Measurements from ENCODE around the gene PVALEF. TPM values are rescaled to one million over a fixed set of nuclear protein-coding genes. Genes with fewer than 3 reads are reported as not detected.
A peak's percentile ranks its signal among the peaks of the same experiment; 100 is the strongest.

The PVALEF gene
- total and polyA plus RNA-seq, 2 donors (not counting 3 experiments of a cell fraction or from before 2014, with no cell fraction given), result not detected

GRCh38 chr17:81221842-81222619 lies 56.7 kb downstream of the PVALEF start:
- no TSS peak for BruUV-seq (replicated peaks)

More at GRCh38 chr17:81221842-81222619, 56.7 kb downstream of the PVALEF start:
- peak overlapping the region; percentile 55 for H3K4me2 ChIP-seq (ENCODE audit: insufficient read depth, low read length)
- dilution Hi-C loops (cut with MboI; ENCODE audit: extremely low pct_ligation_motif_present, low sequenced_read_pairs) (no loop called here), intact Hi-C loops (cut with micrococcal nuclease) (loop anchor here (5.0 kb wide), 1 partner anchor 190 kb away; no protein-coding TSS in a partner anchor)
- no peaks in the 10 kb centered on the region for H4K20me1 ChIP-seq (replicated peaks; ENCODE audit: control insufficient read depth, extremely low read depth, insufficient read depth, low read length)
- FAIRE-seq (no peak), DNase-seq (ENCODE audit: low read depth, low spot score) (no peak)
- CTCF ChIA-PET, result interaction anchor here (1.2 to 1.3 kb wide), 2 partner anchors 17 to 21 kb away, joined by 6 to 7 read pairs; partner anchors contain the start of genes NDUFAF8 and TEPSIN
- no peaks in the 10 kb centered on the region for H3K36me3 ChIP-seq (ENCODE audit: control insufficient read depth in 2 of 2, extremely low read depth in 1 of 2, insufficient read depth in 2 of 2, low read length in 2 of 2)
- peak overlapping the region; percentile 64 to 94 (median 85) for H3K4me3 ChIP-seq (replicated peaks in 1 of 3; ENCODE audit: insufficient read depth in 1 of 3, low read depth in 1 of 3, low read length in 3 of 3)
- POLR2A ChIA-PET, result interaction anchor here (0.7 to 1.2 kb wide), 2 partner anchors 17 to 208 kb away, joined by 4 to 6 read pairs; partner anchors contain the start of genes NDUFAF8 and TEPSIN
- H3K9me3 ChIP-seq (replicated peaks; ENCODE audit: control insufficient read depth, insufficient read depth, low read length), result no peaks in the 10 kb centered on the region
- H3K27me3 ChIP-seq (ENCODE audit: control insufficient read depth in 2 of 2, insufficient read depth in 2 of 2, low read length in 2 of 2), result no peaks in the 10 kb centered on the region
- H3K9ac ChIP-seq (replicated peaks; ENCODE audit: extremely low read depth, insufficient read depth, low read length), result peak overlapping the region; percentile 83
- no peak overlapping the region for H3K27ac ChIP-seq (ENCODE audit: insufficient read depth, low read depth, low read length)
- no peak for TF ChIP-seq FOS (IDR thresholded peaks at IDR 0.05; ENCODE audit: borderline replicate concordance, insufficient read depth, low read length)
- TF ChIP-seq EZH2 (IDR thresholded peaks at IDR 0.05; ENCODE audit: borderline replicate concordance, low read depth, low read length, severe bottlenecking), result no peak
- TF ChIP-seq, protein P1, sequence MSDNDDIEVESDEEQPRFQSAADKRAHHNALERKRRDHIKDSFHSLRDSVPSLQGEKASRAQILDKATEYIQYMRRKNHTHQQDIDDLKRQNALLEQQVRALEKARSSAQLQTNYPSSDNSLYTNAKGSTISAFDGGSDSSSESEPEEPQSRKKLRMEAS (IDR thresholded peaks at IDR 0.05; ENCODE audit: insufficient read depth, insufficient read length), result no peak
- TF ChIP-seq CTCF (IDR thresholded peaks at IDR 0.05; ENCODE audit: extremely low read depth in 1 of 2, insufficient read depth in 1 of 2, low read depth in 1 of 2, low read length in 2 of 2), result no peak
- TF ChIP-seq POLR2A (IDR thresholded peaks at IDR 0.05; ENCODE audit: low read depth, low read length), result no peak
- no peak for TF ChIP-seq JUN (IDR thresholded peaks at IDR 0.05; ENCODE audit: borderline replicate concordance, insufficient read depth, insufficient read length, low read depth)
- no peak for TF ChIP-seq GATA2 (IDR thresholded peaks at IDR 0.05; ENCODE audit: insufficient read depth, insufficient read length, low read depth, low read length)
- TF ChIP-seq MYC (IDR thresholded peaks at IDR 0.05; ENCODE audit: low read depth, low read length), result no peak
- TF ChIP-seq POLR2AphosphoS5 (IDR thresholded peaks at IDR 0.05; ENCODE audit: insufficient read depth, low read depth, low read length), result no peak
- peaks cover 14% of the 10 kb centered on the region for H3K4me1 ChIP-seq (ENCODE audit: control insufficient read depth, extremely low read depth, insufficient read depth, low read length)
- peaks cover 5% of the 10 kb centered on the region for H3K79me2 ChIP-seq (ENCODE audit: control insufficient read depth, insufficient read depth, low read length)
- peak overlapping the region; percentile 91 for H2AFZ ChIP-seq (ENCODE audit: low read depth, low read length)
- no peaks in the 10 kb centered on the region for H3K9me1 ChIP-seq (replicated peaks; ENCODE audit: control insufficient read depth, extremely low read depth, insufficient read depth, low read length)
